ENCODE data around the gene KPNA1.
A peak's percentile ranks its signal among the peaks of the same experiment; 100 is the strongest.

Gene KPNA1

GRCh38 chr3:122391681-122392446 lies 122.9 kb downstream of the KPNA1 start:
- intact Hi-C loops (cut with DNase I) = no loop called here
- DNase-seq = no peak

DNA sequence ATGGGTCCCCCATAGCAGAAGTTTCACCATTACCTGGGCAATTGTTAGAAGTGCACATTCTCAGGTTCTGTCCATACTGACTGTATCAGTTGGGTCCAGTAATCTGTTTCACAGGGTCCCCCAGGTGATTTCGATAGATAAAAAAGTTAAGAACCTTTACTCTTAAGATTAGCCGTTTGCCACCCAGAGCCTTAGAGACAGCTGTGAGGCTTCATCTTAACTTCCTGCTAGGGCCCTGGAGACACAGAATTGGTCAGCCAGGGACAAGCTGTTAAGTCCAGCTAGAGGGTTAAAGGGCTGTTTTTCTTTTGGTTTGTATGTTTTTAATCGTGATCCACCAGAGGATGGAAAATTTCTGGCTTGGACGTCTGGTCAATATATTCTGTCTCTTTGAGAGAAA lies 124.1 kb downstream of the KPNA1 start:
- intact Hi-C loops (cut with DNase I) = no loop called here
- DNase-seq = no peak

DNA sequence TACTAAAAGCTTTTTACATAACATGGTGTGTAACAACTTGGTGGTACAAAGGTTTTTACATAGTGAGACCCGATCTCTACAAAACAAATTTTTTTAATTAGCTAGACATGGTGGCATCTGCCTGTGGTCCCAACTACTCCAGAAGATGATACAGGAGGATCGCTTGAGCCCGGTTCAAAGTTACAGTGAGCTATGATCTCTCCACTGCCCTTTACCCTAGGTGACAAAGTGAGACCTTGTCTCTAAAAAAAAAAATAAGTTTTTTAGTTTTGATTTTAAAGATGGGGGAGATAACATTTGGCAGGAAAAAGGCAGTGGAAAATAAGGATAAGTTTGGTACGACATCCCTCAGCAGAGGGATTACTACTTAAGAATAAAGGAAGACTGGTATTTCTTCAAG lies 124.8 kb downstream of the KPNA1 start:
- intact Hi-C loops (cut with DNase I) = loop anchor here (10.0 kb wide), 1 partner anchor 125 kb away; the partner anchor contains the start of gene KPNA1
- no peak for DNase-seq

- no peak for DNase-seq
- intact Hi-C loops (cut with DNase I) = loop anchor here (10.0 kb wide), 1 partner anchor 126 kb away; the partner anchor contains the start of gene KPNA1
Observed at GRCh38 chr3:122389197-122389596, 125.5 kb downstream of the KPNA1 start.

DNA sequence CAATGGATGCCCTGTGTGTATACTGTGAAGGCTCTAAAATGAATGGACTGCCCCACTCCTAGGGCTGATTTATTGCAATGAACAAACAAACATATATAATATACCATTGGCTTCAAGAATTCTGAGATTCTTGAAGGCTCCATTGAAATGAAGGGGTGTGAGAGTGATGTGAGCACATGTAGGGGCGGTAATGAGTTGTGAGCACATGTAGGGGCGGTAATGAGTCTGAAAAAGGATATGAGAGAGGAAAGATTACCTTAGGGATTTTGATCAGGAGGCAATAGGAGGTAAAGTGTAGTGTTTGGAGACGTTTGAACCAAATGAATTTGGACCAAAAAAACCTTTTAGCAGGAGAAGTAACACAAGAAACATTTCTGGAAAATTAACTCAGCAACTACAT lies 127.0 kb downstream of the KPNA1 start:
- intact Hi-C loops (cut with DNase I) = loop anchor here (10.0 kb wide), 1 partner anchor 127 kb away; the partner anchor contains the start of gene KPNA1
- no peak for DNase-seq

GRCh38 chr3:122383771-122384697 lies 130.7 kb downstream of the KPNA1 start, which contains the start of gene FAM162A:
FAM162A (plus strand) TSS chr3:122384182; CDS start chr3:122384266, 84 bp downstream.
- intact Hi-C loops (cut with DNase I) = loop anchor here (2.0 to 10.0 kb wide), 4 partner anchors 33 to 837 kb away; partner anchors contain the start of genes EAF2, IQCB1, KPNA1 and WDR5B
- peak; percentile 89 to 99 (median 95) for DNase-seq

- peak; percentile 78 to 97 (median 86) for DNase-seq
- intact Hi-C loops (cut with DNase I) = loop anchor here (5.0 to 10.0 kb wide), 3 partner anchors 34 to 546 kb away; partner anchors contain the start of genes EAF2, IQCB1, KPNA1 and WDR5B
Observed at GRCh38 chr3:122382888-122383666, 131.7 kb downstream of the KPNA1 start, which contains the start of gene MIX23. MIX23 (minus strand) TSS chr3:122383231; CDS start chr3:122383224, 7 bp downstream.

DNA sequence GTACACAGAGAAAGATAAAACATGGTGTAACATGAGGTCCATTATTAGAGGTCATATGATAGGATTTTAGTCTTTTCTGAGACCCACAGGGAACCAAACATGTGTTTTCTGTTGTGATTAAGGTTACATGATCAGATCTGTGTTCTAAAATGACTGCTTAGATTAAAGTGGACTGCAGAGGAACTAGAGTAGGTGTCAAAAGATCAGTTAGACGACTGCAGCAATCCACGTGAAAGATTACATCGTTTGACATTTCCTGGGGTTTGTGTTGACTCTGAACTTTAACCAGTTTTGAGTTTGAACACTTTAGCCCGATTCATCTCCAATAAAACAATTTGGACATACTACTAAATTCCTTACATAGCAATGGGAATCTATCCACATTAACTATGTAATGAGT lies 136.8 kb downstream of the KPNA1 start:
- DNase-seq = no peak
- intact Hi-C loops (cut with DNase I) = no loop called here

DNA sequence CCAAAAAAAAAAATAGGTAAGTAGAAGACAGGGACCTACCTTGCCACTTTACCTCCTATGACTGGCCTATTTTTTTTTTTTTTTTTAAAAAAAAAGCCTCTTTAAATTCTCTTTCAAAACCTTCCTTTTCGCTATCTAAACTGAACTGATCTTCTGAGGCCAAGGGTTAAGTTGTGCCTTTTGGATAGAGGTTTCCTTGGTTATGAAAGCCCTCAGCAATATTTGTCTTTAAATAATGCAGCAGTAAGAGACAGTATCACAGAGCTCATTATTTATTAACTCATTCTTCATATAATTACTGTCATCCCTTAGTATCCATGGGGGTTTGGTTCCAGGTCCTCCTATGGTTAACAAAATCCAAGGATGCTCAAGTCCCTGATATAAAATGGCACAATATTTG lies 140.7 kb downstream of the KPNA1 start:
- intact Hi-C loops (cut with DNase I) = no loop called here
- no peak for DNase-seq

Measured in posterior cingulate gyrus (tissue), 11 donors.